Suppressor macrophage (primary cell): Measurements from ENCODE around the gene APOH.
A peak's percentile ranks its signal among the peaks of the same experiment; 100 is the strongest.

Experiments
- DNase-seq, 4 experiments: peaks; one replicate each; pipeline ENCODE4 v3.0.0-alpha.2; 2020 to 2022

The APOH gene

DNA sequence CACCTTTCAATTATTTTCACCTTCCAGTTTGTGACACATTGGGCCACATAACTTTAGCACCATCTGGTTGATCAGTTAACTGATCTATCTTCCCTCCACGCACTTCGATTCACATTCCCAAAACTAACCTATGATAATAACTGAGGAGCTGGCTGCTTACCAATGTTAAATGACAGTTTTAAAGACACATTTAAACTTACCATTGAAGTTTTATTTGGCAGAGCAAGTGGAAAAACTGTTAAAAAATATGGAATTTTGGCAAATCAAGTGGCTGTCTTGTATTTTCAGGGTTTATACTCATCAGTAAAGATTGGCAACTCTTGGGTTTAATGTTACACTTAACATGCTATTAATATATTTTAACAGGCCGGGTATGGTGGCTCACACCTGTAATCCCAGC, 5.4 kb upstream of the APOH start:
- no peak for DNase-seq

DNA sequence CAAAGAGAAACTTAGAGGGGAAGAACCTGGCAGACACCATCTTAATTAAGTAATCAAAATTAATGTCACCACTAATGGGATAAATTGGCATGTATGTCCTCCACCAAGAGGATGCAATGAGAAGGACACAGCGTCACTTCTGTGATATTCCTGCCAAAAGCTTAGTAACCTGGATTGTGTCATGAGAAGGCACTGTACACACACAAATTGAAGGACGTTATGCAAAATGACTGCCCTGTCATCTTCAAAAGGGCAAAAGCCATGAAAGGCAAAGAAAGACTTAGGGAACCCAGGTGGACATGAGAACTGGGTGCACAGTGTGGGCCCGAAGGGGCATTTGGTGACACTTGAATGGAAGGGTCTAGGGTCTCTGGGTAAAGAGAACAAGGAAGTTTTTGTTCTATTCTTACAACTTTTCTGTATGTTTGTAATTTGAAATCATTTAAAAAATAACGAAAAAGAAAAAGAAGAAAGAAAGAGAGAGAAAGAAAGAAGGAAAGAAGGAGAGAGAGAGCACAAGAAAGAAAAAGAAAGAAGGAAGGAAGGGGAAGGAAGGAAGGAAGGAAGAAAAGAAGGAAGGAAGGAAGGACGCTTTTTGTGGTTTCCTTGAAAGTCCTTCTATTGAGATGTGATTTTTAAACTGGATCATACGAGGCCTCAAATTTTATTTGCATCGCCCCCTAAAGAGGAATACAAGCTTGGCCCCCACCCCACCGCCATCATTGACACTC, 4.0 kb upstream of the APOH start:
- DNase-seq, result no peak

DNA sequence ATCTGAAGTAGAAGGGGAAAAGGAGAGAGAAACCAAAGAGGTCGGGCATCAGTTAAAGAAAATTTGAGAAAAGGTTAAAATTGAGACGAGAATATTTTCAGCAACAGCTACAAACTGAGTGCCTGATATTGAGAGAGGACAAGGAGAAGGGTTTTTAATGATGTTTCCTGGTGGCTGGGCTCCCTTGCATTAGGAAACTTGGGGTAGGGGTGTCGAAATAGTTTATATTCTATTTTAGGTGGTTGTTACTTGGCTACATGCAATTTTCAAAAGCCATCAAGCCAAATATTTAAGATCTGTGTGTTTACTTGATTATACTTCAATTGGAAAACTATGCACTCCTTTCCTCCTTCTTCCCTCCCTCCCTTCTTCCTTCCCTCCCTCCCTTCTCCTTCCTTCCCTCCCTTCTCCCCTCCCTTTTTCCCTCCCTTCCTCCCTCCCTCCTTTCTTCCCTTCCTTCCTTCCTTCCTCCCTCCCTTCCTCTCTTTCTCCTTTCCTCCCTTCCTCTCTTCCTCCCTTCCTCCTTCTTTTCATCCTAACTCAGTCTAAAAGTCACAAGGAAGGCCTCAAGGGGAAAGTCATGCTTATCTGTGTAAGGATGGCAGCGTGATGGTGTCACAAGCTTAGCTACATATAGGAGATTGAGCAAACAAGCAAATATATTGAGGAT, 1.8 kb upstream of the APOH start:
- DNase-seq, result no peak

DNA sequence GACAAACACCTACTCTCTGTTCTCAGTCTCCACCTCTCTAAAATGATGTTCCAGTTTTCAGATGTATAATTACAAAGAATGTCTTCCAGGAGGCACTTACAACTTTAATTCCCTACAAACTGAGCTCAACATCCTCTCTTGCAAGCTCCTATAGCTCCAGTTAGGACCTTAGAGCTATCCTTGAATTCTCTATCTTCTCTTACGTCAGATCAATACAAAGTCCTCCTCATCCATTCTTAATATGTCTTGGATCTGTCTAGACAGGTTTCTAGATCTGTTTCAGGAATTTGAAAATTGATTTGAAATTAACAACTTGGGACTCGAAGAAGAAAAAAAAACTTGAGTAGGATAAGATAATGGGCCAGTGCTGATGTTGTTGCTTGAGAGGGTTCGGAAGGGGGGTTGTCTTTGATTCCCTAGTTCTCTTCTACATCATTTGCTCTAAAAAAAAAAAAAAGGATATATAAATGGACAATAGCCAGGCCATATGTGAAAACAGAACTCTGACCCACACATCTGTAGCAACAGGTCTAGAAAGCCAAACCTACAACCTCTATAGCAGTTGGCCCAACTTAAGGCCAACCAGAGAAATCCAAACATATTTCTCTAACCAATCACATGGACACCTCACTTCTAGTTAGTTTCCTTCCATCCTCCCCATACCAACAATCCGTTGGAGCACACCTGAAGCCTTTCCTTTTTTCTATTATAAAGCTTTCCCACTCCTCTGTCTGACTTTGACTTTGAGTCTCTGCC, 746 bp upstream of the APOH start:
- DNase-seq, result no peak

DNA sequence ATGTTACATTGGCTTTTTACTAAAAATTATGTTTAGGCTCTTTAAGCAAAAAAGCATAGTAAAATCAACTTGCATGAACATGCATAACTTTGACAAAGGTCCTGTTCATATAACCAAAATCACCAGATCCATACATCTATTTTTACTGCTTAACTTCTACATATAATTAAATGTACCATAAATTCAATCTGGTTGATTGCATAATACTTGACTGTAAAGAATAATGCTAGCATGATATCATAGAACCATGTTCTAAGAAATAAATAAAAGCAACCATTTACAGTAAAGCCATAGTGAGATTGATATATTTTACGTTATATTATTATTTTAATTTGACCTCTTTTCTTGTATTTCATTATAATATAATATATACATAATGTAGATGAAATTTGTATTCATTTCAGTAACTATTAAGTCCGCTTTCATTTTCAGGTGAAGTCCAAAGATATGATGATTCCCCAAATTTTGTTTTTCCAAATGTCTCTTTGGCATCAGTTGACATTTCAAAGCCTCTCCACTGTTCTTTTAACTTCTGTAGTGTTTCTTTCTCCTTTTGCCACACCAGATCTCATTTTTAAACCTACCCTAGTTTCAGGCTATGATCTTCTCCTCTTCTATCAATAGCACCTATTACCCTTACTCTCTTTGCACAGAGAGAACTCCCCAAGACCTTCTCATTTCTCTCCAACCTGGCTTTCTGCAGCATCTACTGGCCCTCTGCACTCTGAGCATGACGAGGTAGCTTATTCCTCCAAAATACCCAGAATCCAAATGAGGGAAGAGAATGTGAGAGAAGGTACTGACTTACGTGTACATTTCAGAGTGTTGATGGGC, 1.8 kb downstream of the APOH start:
- DNase-seq, result no peak

DNA sequence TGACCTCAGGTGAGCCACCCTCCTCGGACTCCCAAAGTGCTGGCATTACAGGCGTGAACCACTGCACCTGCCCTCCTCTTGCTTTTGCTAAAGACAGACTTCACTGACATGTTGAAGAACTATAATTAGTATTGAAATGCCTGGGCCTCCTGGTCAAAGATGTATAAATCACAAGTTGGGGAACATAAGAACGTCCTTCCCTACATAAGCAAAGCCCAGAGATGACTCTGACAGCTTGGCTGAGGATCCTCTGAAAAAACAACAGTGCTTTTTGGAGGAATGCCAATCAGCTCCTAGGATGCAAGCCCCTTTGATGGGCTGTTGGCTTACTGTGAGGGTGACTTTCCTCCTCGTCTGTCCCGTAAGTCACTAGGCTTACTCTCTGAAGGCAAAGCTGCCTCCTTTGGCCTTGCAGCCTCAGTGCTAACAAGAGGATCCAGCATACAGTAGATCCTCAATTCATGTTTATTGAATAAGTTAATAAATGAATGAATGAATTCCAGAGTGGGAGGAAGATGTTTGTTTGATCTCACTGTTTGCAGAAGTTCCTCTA, 6.3 kb downstream of the APOH start:
- DNase-seq, result no peak

DNA sequence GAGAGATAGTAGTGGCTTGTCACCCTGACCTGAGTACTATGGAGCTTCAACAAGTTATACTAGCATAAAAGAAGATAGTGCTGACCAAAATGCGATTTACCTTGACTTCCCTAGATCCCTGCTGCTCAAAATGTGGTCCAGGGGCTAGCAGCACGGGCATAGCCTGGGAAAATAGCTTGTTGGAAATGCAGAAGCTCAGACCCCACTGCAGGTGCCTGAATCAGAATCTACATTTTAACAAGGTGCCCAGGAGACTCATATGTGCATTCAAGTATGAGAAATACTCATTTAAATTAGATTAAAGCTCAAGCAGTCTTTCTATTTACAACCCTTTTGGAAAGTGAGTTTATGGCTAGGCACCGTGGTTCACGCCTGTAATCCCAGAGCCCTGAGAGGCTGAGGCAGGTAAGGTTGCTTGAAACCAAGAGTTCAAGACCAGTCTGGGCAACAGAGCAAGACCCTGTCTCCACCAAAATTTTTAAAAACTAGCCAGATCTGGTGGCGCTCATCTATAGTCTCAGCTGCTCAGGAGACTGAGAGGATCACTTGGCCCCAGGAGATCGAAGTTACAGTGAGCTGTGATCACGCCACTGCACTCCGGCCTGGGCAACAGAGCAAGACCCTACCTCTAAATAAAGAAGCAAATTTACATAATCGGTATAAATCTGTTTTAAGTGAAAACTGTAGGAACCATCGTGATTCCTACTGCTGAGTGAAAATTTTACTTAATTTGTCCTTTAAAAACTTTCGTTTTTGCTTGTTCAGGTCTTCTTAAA, 7.3 kb downstream of the APOH start:
- no peak for DNase-seq

DNA sequence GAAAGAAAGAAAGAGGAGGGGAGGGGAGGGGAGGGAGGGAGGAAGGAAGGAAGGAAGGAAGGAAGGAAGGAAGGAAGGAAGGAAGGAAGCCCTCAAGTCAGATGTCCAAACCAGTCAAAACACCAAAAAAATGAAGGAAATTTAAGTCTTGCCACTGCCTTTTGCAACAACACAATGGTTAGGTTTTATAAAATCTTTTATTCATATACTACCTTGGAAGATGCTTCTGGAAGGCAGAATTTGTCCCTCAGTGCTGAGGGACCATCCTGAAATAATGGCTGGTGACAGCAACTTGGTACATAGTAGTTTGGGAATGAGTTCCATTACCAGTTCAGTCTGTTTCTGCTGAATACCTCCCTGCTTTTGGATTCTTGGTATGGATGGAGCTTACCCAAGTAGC, 7.9 kb downstream of the APOH start:
- no peak for DNase-seq

DNA sequence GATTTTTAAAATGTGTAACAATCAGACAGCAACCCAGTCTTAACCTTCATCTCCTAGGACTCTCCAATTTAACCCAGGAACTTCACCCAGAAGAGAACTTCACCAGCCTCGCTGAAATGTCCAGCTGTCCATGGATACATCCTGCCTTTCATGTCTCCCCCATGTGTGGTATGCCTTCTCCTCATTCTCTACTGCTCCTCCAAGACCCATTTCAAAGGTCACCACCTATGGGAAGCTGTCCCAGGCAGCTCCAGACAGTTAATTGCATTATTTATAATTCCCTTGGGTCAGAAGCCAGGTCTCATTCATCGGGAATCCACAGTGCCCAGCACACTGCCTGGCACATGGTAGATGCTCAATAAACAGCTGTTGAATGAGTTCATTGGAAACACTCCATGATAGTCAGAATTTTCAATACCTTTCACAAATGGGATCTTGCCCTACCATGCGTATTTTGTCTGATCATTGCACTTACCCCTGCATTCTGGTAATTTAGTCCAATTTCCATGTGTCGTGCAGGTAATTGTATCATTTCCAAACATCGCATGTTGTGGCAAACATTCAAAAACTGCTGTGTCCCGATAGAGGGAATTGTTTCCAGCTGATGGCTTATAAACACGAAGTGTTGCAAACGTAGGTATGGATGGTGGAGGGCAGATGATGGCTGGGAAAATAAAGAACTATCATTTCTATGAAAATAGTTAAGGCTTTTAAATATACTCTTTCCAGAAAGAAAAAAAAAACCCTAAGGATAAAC, 9.0 kb downstream of the APOH start:
- no peak for DNase-seq

DNA sequence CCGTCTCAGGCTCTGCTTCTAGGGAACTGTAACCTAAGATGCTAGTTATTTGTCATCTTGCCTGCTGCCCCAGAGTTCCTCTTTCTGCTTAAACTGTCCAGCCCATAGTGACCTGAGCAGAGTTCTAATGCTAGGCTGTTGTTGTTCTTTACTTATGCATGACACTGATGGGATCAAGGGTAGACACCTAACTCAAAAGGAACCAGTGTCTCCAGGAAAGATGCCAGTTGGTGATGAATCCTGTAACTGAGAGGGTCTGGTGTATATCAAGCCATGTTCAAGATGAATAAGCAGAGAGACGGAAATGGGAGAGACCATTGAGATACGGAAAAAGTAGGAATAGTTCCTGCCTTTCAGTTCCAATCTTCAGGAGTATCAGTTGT, 13.7 kb downstream of the APOH start:
- DNase-seq, result no peak

DNA sequence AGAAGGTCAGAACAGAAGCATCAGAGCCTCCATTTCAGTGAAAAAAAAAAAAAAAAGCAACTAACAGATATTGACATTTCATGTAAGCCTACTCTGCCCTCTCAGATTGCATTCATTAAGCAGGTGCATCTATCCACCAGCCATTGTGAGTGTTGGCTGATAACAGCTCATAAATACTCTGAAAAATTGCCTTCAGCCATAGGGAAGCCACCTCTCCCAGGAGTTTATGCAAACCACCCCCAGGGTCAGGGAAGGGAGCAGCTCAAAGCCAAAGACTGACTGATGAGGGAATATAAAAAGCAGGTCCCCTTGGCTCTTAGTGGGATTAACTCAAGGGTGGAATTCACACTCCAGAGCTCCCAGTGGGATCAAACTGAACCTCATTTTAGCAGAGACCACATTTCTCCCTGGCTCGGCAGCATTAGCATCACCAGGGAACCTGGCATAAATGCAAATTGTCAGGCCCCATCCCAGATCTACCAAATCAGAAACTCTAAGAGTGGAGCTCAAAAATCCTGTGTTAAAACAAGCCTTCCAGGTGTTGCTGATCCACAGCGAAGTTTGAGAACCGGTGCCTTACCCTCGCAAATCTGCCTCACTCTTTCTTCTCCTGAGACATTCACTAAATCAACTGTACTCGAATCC, 14.2 kb downstream of the APOH start:
- DNase-seq, result no peak

DNA sequence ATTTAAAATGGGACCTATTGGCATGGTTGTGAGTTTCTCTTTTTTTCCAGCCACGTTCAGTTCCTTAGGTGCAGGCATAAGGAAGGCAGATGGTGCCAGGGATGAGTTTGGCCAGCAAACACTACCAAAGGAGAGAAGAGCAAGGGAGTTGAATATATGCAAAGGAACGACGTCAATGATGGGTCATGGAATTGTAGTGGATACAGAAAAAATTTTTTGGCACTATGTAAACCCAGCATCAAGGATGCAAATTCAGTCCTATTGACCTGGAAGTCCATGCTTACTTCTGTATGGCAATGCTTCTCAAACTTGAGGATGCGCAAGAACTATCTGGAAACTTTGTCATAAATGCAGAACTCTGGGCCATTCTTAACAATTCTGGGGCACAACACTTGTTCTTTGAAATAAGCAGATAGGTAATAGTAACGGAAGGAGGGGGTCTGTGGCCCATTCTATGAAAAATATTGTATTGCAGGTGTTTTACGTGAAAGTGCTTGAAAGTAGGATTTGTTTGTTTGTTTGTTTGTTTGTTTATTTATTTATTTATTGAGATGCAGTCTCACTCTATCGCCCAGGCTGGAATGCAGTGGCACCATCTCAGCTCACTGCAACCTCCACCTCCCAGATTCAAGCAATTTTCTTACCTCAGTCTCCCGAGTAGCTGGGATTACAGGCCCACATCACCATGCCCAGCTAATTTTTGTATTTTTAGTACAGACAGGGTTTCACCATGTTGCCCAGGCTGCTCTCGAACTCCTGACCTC, 18.0 kb downstream of the APOH start:
- no peak for DNase-seq

DNA sequence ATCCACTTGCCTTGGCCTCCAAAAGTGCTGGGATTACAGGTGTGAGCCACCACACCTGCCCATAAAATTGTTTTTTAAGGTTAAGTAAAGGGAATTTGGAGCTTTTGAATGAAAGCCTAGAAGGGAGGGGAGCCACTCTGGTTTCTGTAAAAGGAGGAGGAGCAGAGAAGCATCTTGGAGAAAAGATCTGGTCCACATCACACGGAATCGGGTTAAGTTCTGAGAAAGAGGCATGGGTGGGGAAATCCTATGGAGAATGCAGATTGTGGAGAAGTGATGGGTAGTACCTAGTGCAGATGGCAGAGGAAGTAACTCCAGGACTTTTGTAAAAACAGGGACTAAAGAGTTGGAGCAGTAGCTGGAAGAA, 19.0 kb downstream of the APOH start:
- no peak for DNase-seq

DNA sequence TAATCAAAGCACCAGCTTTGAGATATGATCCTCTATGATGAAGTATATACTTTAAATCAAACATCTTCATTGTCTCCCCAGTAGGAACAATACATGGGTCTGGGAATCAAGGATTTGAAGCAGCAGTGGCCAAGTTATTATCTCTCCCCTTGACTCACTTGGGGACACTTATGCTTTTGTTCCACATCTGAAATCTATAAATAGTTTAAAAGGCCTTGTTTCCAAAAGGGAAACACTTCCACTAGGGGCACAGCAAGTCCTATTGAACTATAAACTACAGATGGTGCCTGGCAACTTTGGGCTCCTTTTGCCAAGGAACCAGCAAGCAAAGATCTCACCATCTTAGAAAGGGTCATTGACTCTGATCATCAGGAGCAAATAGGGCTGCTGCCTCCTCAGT, 21.3 kb downstream of the APOH start:
- DNase-seq, result no peak

DNA sequence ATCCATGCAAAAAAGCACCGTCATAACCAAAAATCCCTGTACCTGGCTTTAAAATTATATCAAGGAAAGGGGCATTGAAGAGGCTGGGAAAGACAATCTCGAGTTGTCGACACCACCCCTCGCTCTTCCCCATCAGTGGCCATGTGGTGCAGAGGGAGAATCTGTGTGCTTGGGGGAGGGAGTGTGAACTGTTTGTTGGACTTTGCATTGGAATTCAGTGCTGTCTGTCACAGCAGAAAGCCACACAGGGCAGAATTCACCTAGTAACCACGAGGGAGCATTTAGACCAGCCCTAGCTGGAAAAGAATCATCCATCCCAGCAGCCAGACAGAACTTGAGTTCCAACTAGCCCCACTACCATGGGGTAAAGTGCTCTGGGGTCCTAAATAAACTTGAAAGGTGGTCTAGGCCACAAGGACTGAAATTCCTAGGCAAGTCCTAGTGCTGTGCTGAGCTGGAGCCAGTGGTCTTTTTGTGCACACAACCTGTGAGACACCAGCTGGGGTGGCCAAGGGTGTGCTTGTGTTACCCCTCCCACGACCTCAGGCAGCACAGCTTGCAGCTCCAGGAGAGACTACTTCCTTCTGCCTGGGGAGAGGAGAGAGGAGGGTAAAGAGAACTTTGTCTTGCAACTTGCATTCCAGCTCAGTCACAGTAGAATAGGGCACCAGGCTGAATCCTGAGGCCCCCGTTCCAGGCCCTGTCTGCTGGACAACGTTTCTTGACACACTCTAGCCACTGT, 25.8 kb downstream of the APOH start:
- DNase-seq, result no peak

DNA sequence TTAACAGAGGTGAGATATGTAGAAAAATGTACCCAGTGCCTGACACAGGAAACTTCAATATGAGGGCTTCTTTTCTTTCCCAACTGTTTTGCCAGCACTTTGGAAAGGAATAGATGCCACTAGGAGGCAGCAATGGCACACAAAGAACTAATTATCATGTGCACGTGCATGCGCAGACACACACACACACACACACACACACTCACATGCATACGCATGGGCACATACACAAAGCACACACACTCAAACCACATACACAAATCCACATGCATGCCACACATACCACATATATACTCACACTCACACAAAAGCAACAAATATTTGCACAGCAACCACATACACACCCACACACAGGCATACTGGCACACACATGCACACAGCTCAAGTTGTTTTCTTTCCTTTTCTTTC, 28.5 kb downstream of the APOH start:
- peak; percentile 52 to 69 (median 62) for DNase-seq

DNA sequence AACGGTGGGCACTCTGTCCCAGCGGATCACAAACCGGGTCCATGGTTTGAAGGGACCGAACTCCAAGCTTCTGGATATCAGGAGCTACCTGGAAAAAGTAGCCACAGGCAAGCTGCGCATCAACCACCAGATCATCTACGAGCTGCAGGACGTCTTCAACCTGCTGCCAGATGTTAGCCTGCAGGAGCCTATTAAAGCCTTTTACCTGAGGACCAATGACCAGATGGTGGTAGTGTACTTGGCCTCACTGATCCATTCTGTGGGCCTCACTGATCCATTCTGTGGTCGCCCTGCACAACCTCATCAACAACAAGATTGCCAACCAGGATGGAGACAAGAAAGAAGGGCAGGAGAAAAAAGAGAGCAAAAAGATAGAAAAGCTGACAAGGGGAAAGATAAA, 31.0 kb downstream of the APOH start:
- DNase-seq, result no peak

DNA sequence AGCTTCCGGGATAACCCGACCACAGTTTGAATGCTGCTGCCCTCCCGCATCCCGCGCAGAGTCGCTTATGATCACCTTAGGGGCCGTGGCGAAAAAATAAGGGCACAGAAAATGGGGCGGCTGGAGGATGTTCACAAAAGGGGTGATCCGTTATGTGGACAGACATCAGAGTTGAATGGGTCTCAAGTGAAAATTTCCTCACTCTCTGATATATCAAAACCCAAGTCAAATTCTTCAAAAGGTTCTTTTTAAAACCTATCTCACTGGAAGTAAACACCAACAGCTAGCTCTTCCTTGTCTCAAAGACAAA, 36.9 kb downstream of the APOH start:
- DNase-seq, result no peak
